Forelimb muscle (tissue), 1 donor: ENCODE results near the gene PTGS1. TPM values are rescaled to one million over a fixed set of nuclear protein-coding genes. Genes with fewer than 3 reads are reported as not detected.
"Not testable (repeated sequence)": the region's sequence is repeated elsewhere in the genome, so short reads cannot be mapped to it uniquely, and the experiment has no call there.

Experiments
- DNase-seq: peaks from one replicate; pipeline ENCODE4 v3.0.0-alpha.2; 2013; ENCODE audit warnings: low read depth
- polyA plus RNA-seq: library from polyadenylated mRNA; unstranded; fragments of 120-200 nt; gene quantifications from one replicate; pipeline ENCODE4 v1.2.1, GENCODE V29; 2013; ENCODE audit not compliant: insufficient read length

PTGS1 gene
- polyA plus RNA-seq, 1 donor = 4.5 TPM

DNA sequence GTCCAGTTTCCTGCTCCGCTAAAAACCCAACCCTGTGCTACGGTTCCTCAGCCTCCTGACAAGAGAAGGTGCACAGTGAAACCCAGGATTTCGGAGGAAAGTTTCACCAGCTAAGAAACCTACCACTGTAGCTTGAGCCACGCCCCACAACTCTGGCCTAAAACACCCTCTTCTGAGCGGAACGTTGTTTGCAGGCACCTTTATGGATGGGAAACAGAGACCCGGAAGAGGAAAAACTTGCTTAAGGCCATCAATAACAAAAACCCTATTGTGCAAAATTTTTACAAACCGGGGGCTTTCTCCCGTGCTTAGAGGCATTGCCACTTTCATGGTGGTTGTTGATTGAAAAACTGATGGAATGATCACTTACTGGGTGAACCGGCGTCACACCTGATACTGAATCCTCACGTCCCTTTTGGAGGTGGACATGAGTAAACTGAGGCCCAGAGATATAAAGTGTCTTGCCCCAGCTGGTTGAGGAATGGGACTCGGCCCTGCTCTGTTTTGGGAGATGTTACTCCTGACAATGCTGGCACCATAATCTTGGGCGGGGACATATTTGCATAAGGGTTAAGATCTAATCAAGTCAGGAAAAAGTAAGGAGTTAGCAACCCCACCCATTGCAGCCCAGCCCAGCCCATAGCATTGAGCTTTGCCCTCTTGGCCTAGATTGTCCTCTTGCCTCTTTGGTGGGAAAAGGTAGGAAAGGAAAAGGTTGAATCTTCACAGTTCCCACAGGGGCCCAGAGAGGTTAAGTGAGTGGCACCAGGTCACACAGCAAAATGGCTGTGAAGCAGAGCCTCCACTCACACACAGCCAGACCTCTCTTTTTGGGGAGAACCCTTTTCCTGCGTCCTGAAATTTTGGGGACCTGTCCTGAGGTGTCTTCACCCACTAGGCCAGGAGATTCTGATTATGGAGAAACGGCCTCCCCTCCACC is 23.2 kb upstream of the PTGS1 start:
- DNase-seq = no peak

DNA sequence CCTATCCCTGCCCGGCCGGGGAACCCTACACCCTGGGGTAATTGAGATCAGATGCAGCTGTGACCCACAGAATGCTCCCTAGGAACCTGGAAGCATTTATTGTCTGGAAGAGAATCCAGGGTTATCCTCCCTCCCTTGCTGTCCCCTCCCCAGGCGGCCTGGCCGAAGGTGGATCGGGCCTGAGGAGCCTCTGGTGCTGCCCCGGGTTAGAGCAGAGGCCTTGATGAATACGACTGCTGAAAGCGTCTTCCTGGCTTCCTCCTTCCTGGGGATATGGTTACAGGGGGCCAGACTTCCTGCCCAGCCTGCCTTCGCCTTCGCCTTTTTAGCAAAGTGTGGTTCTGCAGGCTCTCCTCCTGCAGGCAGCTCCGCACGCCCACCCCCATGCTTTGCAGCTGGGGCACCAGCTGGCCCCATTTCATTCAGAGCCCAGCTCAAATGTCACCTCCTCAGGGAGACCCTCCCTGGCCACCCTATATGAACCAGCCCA is 22.5 kb upstream of the PTGS1 start:
- no peak for DNase-seq

DNA sequence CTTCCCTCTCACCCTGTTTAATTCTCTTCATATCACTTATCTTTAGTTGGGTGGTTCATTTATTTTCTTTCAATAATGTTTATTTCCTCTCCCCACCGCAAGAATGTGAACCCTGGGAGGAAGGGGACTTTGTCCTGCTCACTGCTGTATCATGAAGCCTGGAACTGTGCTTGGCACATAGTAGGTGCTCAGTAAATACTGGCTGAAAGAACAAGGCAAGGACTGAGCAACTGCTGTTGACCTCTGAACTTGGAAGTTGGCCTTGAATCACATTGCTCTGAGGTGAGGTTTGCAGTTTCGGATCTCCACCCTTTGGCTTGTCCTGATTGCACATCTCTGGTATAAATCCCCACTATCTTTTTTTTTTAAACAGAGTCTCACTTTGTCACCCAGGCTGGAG is 22.0 kb upstream of the PTGS1 start:
- DNase-seq = no peak

DNA sequence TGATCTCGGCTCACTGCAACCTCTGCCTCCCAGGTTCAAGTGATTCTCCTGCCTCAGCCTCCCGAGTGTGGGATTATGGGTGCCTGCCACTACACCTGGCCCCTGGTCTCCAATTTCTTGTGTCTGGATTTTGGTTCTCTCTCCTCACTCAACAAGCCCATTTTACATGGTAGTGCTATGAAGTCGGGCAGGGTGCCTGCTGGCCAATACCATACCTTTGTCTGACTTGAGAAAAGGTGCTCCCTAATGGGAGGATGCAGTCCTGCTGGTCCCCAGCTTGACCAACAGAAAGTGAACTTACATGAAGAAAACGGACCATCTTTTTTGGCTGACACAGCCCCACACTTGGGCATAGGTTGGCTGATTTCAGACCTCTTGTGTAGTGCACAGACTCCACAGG is 21.6 kb upstream of the PTGS1 start:
- no peak for DNase-seq

DNA sequence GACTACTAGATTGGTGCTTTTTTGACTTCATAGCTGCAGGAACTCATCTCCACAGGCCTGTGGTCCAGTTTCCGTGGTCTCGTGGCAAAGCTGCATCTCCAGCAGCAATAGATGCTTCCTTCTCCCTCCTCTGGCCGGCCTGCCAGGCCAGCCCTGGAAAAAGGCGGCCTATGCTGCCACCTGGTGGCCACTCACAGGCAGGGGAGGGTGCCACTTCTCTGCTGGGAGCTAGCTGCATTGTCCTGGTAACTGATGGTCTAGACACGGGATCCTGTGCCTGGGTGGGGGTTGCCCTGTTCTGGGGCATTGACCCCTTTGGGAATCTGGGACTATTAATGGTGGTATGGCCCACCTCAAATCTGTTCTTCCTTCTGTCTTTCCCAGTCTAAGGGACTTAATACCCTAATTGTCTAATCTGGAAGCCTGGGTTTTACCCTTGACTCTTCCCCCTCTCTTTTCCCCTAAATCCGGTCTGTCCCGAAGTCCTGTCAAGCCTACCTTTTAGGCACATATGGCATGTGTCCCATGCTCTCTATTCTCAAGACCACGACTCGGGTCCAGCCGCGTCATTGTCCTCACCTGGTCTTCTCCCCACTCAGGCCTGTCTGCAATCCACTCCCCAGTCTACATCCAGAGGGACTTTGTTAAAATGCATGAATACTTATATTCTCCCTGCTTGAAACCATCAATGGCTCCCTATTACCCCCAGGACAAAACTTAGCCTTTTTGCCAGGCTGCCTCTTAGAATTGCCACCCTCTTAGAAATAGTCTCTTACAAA is 20.1 kb upstream of the PTGS1 start:
- DNase-seq = peak; percentile 31

GRCh38 chr9:122354536-122355199 is 16.2 kb upstream of the PTGS1 start:
- no peak for DNase-seq

GRCh38 chr9:122355336-122355875 is 15.4 kb upstream of the PTGS1 start:
- DNase-seq = no peak

DNA sequence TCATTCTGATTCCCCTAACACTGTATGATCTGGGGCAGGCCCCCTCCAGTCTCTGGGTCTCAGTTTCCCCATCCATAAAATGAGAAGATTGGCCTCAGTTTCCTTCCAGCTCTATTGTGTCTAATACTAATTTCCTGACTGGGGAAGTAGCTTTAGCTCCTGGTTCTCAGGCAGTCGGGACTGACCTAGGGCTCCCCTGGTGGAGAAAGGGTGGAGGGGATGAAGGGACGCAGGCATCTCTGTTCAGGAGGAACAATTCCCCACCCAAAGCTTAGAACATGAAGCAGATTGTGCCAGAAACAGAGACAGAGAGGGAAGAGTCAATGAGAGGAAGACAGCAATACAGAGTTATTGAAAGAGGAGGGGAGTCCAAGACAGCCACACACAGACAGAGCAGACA is 14.2 kb upstream of the PTGS1 start:
- DNase-seq = no peak

DNA sequence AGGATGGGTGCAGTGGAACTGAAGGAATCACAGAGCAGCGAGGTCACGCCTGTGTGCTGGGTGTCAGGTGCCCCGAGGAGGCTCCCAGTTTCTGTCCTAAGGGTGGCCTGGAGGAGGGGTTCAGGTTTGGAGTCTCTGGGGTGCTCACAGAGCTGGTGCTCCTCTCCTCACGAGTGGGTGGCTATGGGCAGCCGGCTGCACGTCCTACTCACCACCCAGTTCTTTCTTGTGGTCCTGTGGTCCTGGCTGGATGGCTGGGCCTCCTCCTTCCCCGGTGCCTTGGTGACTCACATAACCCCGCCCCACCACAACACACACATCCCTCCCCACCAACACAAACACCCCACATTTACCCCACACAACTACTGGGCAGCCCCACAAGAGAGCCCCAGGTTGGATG is 9.9 kb upstream of the PTGS1 start:
- DNase-seq = no peak

- not testable (repeated sequence) for DNase-seq
Measured at GRCh38 chr9:122363131-122363530, 7.7 kb upstream of the PTGS1 start.

GRCh38 chr9:122364117-122364782 is 6.6 kb upstream of the PTGS1 start:
- DNase-seq = no peak

DNA sequence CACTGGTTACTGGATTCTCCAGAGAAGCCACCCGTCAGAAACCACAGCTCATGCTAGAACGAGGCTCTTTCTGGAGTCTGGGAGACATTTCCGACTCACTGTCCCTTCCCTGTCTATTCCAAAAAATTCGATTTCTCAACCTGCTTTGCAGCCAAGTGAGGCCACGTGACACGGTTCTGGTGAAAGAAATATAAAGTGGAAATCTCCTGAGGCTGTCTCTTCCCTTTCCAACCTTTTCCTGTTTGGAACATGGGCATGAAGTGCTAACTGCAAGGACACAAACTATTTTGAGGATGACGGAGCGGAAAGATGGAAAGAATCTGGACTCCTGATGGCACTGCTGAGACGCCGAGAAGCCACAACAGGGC is 6.1 kb upstream of the PTGS1 start:
- peak; percentile 35 for DNase-seq

DNA sequence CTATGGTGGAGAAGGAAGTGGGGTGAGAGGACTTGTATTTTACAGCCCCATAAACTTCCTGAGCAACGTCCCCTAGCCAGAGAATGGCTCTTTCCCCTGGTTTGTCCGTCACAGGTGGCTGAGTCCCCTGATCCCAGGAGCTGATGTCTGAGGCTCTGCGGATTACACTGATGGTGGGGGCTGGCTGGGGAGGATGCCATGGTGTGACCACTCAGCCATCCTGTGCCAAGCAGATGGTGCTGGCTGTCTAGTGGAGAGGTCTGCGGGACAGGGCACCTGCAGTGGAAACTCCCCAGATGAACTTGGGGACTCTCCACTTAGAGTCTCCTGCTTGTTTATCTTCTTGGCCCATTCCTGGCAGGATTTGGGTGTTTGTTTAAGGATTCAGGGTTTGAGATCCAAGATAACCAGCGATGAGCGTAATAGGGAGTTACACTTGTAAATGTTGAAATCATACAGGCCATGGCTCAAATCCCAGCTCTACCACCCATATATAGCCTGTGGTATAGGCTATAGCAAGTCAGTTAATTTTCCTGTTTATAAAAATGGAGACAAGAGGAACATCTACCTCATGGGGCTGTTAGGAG is 4.7 kb upstream of the PTGS1 start:
- no peak for DNase-seq

DNA sequence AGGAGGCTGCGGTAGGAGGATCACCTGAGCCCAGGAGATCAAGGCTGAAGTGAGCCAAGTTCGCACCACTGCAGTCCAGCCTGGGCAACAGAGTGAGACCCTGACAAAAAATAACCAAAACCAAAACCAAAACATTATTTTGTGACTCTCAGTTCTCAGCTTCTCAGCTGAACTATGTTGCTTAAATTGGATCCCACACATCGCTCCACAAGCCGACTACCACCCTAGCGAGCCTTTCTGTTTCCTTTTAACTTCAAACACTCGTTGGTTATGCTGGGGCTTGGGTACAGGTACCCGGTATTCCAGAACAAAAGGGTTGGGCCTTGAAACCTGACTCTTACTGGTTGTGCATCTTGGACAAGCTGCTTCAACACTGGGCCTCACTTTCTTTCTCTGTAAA is 3.8 kb upstream of the PTGS1 start:
- no peak for DNase-seq

DNA sequence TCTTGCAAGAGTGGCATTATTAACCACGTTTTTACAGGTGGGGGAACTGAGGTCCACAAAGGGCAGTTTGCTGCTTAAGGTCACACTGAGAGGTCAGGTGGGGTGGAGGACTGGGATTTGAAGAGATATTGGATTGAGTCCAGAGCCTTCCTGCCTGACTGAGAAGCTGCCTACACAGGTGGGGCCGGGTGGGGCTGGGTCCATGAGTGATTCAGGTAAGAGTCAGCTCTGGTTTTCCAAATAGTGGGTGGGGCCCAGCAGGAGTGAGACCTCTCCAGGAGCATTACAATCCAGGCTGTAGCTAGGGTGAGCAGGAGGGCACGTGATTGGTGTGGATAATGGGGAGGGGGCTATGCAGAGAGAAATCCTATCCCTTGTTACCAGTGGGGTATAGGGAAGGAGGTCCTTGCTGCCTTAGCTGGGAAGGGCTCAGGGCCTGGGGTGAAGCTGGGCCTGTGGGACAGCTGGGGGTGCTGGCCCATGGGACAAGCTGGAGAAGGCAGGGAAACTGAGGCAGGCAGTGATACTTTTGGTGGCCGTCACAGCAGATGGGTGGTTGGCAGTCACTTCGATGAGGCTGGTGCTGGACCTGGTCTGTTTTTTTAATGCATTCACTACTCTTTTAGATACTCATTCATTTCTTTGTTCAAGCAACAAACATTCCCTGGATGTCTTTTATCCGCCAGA is 2.9 kb upstream of the PTGS1 start:
- no peak for DNase-seq

DNA sequence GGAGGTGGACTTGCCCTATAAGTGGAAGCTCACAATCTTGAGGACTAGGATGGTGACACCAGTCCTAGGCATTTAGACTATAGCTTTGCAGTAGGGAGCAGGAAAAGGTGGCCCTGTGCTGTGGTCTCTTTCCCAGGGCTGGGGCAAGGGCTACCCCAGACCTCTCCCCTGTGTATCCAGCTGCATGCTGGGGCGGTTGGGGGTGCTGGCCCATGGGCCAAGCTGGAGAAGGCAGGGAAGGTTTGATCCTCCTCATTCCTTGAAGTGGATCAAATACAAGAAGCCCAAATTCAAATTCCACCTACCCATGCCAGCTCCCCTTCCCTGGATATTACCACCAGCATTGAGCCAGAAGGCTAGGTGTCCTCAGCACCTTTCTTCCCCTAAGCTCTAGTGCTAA is 2.2 kb upstream of the PTGS1 start:
- DNase-seq = no peak

GRCh38 chr9:122370303-122370702 is 521 bp upstream of the PTGS1 start:
- DNase-seq = no peak

GRCh38 chr9:122371846-122372245 is 1.0 kb downstream of the PTGS1 start:
- no peak for DNase-seq

GRCh38 chr9:122372856-122373845 is 2.3 kb downstream of the PTGS1 start:
- no peak for DNase-seq
